PC-9 (cell line): ENCODE data around the gene FCGBP.

Experiments
- EZH2 ChIP-seq: fragments of 200-600 bp; sonication (generic); IDR thresholded peaks from 2 replicates; pipeline ENCODE4 v1.8.0; 2017; ENCODE audit warnings: antibody characterized with exemption, low read depth
- TF ChIP-seq, protein P1 (sequence below): fragments of 200-600 bp; sonication (generic); conservative IDR thresholded peaks from 2 replicates; pipeline ENCODE4 v1.6.1; 2017; ENCODE audit warnings: mixed run types, antibody characterized with exemption, mild to moderate bottlenecking, moderate library complexity

DNA sequence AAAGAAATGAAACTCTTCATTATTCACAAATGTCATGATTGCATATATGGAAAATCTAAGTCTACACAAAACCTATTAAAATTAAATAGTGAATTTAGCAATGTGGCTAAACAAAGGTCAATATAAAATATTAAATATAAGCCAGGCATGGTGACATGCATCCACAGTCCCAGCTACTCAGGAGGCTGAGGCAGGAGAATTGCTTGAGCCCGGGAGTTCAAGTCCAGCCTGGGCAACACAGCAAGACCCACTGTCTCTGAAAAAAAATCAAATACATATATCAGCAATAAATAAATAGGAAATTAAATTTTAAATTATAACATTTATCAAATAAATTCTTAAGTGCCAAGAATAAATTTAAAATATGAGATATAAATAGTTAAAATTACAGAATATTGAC, 48.4 kb upstream of the FCGBP start:
- TF ChIP-seq, protein P1, sequence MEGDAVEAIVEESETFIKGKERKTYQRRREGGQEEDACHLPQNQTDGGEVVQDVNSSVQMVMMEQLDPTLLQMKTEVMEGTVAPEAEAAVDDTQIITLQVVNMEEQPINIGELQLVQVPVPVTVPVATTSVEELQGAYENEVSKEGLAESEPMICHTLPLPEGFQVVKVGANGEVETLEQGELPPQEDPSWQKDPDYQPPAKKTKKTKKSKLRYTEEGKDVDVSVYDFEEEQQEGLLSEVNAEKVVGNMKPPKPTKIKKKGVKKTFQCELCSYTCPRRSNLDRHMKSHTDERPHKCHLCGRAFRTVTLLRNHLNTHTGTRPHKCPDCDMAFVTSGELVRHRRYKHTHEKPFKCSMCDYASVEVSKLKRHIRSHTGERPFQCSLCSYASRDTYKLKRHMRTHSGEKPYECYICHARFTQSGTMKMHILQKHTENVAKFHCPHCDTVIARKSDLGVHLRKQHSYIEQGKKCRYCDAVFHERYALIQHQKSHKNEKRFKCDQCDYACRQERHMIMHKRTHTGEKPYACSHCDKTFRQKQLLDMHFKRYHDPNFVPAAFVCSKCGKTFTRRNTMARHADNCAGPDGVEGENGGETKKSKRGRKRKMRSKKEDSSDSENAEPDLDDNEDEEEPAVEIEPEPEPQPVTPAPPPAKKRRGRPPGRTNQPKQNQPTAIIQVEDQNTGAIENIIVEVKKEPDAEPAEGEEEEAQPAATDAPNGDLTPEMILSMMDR = no peak
- no peak for TF ChIP-seq EZH2
